ENCODE measurements around the gene MAP4K4. TPM values are rescaled to one million over a fixed set of nuclear protein-coding genes. Genes with fewer than 3 reads are reported as not detected.

The MAP4K4 gene
- total and polyA plus RNA-seq, 2 of the 13 experiments (the other 11 are each of a cell fraction or from before 2014, with no cell fraction given) = 105 to 264 TPM

- no peak for TF ChIP-seq RFX3 (CRISPR knock-in tag; IDR thresholded peaks at IDR 0.05)
- TF ChIP-seq, protein P1, sequence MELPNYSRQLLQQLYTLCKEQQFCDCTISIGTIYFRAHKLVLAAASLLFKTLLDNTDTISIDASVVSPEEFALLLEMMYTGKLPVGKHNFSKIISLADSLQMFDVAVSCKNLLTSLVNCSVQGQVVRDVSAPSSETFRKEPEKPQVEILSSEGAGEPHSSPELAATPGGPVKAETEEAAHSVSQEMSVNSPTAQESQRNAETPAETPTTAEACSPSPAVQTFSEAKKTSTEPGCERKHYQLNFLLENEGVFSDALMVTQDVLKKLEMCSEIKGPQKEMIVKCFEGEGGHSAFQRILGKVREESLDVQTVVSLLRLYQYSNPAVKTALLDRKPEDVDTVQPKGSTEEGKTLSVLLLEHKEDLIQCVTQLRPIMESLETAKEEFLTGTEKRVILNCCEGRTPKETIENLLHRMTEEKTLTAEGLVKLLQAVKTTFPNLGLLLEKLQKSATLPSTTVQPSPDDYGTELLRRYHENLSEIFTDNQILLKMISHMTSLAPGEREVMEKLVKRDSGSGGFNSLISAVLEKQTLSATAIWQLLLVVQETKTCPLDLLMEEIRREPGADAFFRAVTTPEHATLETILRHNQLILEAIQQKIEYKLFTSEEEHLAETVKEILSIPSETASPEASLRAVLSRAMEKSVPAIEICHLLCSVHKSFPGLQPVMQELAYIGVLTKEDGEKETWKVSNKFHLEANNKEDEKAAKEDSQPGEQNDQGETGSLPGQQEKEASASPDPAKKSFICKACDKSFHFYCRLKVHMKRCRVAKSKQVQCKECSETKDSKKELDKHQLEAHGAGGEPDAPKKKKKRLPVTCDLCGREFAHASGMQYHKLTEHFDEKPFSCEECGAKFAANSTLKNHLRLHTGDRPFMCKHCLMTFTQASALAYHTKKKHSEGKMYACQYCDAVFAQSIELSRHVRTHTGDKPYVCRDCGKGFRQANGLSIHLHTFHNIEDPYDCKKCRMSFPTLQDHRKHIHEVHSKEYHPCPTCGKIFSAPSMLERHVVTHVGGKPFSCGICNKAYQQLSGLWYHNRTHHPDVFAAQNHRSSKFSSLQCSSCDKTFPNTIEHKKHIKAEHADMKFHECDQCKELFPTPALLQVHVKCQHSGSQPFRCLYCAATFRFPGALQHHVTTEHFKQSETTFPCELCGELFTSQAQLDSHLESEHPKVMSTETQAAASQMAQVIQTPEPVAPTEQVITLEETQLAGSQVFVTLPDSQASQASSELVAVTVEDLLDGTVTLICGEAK (IDR thresholded peaks at IDR 0.05) = no peak
- TF ChIP-seq, protein P1 (CRISPR knock-in tag; IDR thresholded peaks at IDR 0.05) = no peak
- TF ChIP-seq GATAD1 (CRISPR knock-in tag; IDR thresholded peaks at IDR 0.05) = 0 out of 2 replicates have a peak, but pooled peaks have one; percentile 17
- 0 out of 2 replicates have a peak, but pooled peaks have one; percentile 54 for TF ChIP-seq ZNF709 (CRISPR knock-in tag; IDR thresholded peaks at IDR 0.05)
- no peak for TF ChIP-seq ZNF749 (CRISPR knock-in tag; IDR thresholded peaks at IDR 0.05; ENCODE audit: borderline replicate concordance)
- no peak for TF ChIP-seq ZNF672 (CRISPR knock-in tag; IDR thresholded peaks at IDR 0.05)
- TF ChIP-seq ZNF24 (IDR thresholded peaks at IDR 0.05) = peak; percentile 21; the same call in 1 of the 2 replicates
- no peak; a peak in 1 of 4 replicates for TF ChIP-seq EP300 (IDR thresholded peaks at IDR 0.05; ENCODE audit: low read depth in 2 of 2, low read length in 2 of 2)
- no peak for TF ChIP-seq EP300 (CRISPR knock-in tag; IDR thresholded peaks at IDR 0.05; ENCODE audit: borderline replicate concordance)
These were observed 722 bp downstream of the MAP4K4 start (continued) for GRCh38 chr2:101698014-101698843.
